GM23338 (cell line): ENCODE data around the gene ENTPD5.

Experiments
- CTCF ChIP-seq, 2 experiments: fragments of 200-600 bp in 1 of 2; sonication (generic) in 1 of 2; conservative IDR thresholded peaks; 2 replicates each; pipeline versions ENCODE4 v1.5.1 to v1.6.1; 2016 to 2017; ENCODE audit warnings: antibody characterized with exemption in 2 of 2, low read depth in 2 of 2, mild to moderate bottlenecking in 2 of 2, moderate library complexity in 1 of 2
- ETS1 ChIP-seq: IDR thresholded peaks from 2 replicates; pipeline ENCODE4 v1.6.1; 2016; ENCODE audit warnings: antibody characterized with exemption
- EZH2 ChIP-seq: fragments of 200-600 bp; sonication (generic); IDR thresholded peaks from one replicate; pipeline ENCODE4 v1.8.0; 2017; ENCODE audit warnings: antibody characterized with exemption, mild to moderate bottlenecking, low read depth; ENCODE audit not compliant: unreplicated experiment
- EZH2phosphoT487 ChIP-seq: fragments of 200-600 bp; sonication (generic); IDR thresholded peaks from one replicate; pipeline ENCODE4 v1.8.1; 2018; ENCODE audit warnings: antibody characterized with exemption; ENCODE audit not compliant: unreplicated experiment
- POLR2AphosphoS5 ChIP-seq: IDR thresholded peaks from 2 replicates; pipeline ENCODE4 v1.6.1; 2016; ENCODE audit warnings: antibody characterized with exemption, low read depth
- TF ChIP-seq, protein P1 (sequence below): fragments of 250-450 bp; sonication (Bioruptor Pico); IDR thresholded peaks from 2 replicates; pipeline ENCODE4 v1.5.0; 2020; ENCODE audit warnings: mild to moderate bottlenecking, moderate library complexity

GRCh38 chr14:74064426-74064825, 45.3 kb upstream of the ENTPD5 start:
- TF ChIP-seq CTCF (conservative IDR thresholded peaks at IDR 0.05; ENCODE audit: low read depth in 2 of 2) (no peak), POLR2AphosphoS5 (no peak), EZH2phosphoT487 (no peak), EZH2 (no peak), ETS1 (no peak)
- TF ChIP-seq, protein P1, sequence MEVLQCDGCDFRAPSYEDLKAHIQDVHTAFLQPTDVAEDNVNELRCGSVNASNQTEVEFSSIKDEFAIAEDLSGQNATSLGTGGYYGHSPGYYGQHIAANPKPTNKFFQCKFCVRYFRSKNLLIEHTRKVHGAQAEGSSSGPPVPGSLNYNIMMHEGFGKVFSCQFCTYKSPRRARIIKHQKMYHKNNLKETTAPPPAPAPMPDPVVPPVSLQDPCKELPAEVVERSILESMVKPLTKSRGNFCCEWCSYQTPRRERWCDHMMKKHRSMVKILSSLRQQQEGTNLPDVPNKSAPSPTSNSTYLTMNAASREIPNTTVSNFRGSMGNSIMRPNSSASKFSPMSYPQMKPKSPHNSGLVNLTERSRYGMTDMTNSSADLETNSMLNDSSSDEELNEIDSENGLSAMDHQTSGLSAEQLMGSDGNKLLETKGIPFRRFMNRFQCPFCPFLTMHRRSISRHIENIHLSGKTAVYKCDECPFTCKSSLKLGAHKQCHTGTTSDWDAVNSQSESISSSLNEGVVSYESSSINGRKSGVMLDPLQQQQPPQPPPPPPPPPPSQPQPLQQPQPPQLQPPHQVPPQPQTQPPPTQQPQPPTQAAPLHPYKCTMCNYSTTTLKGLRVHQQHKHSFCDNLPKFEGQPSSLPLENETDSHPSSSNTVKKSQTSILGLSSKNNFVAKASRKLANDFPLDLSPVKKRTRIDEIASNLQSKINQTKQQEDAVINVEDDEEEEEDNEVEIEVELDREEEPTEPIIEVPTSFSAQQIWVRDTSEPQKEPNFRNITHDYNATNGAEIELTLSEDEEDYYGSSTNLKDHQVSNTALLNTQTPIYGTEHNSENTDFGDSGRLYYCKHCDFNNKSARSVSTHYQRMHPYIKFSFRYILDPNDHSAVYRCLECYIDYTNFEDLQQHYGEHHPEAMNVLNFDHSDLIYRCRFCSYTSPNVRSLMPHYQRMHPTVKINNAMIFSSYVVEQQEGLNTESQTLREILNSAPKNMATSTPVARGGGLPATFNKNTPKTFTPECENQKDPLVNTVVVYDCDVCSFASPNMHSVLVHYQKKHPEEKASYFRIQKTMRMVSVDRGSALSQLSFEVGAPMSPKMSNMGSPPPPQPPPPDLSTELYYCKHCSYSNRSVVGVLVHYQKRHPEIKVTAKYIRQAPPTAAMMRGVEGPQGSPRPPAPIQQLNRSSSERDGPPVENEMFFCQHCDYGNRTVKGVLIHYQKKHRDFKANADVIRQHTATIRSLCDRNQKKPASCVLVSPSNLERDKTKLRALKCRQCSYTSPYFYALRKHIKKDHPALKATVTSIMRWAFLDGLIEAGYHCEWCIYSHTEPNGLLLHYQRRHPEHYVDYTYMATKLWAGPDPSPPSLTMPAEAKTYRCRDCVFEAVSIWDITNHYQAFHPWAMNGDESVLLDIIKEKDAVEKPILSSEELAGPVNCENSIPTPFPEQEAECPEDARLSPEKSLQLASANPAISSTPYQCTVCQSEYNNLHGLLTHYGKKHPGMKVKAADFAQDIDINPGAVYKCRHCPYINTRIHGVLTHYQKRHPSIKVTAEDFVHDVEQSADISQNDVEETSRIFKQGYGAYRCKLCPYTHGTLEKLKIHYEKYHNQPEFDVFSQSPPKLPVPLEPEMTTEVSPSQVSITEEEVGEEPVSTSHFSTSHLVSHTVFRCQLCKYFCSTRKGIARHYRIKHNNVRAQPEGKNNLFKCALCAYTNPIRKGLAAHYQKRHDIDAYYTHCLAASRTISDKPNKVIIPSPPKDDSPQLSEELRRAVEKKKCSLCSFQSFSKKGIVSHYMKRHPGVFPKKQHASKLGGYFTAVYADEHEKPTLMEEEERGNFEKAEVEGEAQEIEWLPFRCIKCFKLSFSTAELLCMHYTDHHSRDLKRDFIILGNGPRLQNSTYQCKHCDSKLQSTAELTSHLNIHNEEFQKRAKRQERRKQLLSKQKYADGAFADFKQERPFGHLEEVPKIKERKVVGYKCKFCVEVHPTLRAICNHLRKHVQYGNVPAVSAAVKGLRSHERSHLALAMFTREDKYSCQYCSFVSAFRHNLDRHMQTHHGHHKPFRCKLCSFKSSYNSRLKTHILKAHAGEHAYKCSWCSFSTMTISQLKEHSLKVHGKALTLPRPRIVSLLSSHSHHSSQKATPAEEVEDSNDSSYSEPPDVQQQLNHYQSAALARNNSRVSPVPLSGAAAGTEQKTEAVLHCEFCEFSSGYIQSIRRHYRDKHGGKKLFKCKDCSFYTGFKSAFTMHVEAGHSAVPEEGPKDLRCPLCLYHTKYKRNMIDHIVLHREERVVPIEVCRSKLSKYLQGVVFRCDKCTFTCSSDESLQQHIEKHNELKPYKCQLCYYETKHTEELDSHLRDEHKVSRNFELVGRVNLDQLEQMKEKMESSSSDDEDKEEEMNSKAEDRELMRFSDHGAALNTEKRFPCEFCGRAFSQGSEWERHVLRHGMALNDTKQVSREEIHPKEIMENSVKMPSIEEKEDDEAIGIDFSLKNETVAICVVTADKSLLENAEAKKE (CRISPR knock-in tag), result no peak
